Measurements from ENCODE around the gene NOL6.

DNA sequence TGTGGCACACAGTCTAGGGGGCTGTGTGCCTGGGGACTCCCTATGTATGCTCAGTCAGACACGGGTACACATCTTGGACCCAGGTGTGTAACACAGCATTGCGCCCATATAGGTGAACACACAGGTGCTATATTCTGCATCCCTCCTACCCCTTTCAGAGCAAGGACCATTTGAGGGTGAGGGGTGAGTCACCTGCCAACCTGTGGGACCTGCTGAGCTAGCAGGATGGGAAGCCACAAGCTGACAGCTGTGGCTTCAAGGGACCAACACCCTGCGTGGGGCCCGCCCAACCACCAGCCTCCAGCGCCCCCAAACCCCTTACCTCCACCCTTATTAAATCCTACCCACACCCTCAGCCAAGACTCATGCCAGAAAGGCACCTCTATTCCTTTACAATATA lies 56.7 kb downstream of the NOL6 start:
- TF ChIP-seq, protein P1, sequence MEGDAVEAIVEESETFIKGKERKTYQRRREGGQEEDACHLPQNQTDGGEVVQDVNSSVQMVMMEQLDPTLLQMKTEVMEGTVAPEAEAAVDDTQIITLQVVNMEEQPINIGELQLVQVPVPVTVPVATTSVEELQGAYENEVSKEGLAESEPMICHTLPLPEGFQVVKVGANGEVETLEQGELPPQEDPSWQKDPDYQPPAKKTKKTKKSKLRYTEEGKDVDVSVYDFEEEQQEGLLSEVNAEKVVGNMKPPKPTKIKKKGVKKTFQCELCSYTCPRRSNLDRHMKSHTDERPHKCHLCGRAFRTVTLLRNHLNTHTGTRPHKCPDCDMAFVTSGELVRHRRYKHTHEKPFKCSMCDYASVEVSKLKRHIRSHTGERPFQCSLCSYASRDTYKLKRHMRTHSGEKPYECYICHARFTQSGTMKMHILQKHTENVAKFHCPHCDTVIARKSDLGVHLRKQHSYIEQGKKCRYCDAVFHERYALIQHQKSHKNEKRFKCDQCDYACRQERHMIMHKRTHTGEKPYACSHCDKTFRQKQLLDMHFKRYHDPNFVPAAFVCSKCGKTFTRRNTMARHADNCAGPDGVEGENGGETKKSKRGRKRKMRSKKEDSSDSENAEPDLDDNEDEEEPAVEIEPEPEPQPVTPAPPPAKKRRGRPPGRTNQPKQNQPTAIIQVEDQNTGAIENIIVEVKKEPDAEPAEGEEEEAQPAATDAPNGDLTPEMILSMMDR (IDR thresholded peaks at IDR 0.05), result no peak
- TF ChIP-seq POLR2A (IDR thresholded peaks at IDR 0.05), result no peak
- peak in 1 of 3 donors; percentile 17 for TF ChIP-seq POLR2AphosphoS5 (IDR thresholded peaks at IDR 0.05)
- TF ChIP-seq EP300 (IDR thresholded peaks at IDR 0.05), result no peak
